WTC11 (cell line): Measurements from ENCODE around the gene TCP11. TPM values are rescaled to one million over a fixed set of nuclear protein-coding genes. Genes with fewer than 3 reads are reported as not detected.

Experiments
- ATAC-seq: fragments of 200-7000 bp; cut with Tn5 transposase; 2 replicates; pipeline ENCODE4 v1.10.0; 2021; ENCODE audit warnings: mild to moderate bottlenecking, moderate library complexity
- CTCF ChIA-PET: fragments of 300-600 bp; sonication (Branson Sonifier 250); formaldehyde crosslinking; loops from one replicate; lab custom pipeline; 2021; ENCODE audit warnings: antibody characterized with exemption; lab: Charles Lee
- POLR2A ChIA-PET: fragments of 350-600 bp; sonication (Branson Sonifier 250); formaldehyde crosslinking; loops from one replicate; lab custom pipeline; 2021; ENCODE audit warnings: antibody characterized with exemption; lab: Charles Lee
- DNase-seq: peaks from one replicate; pipeline ENCODE4 v3.0.0; 2021; ENCODE audit warnings: low spot score
- H3K27ac Mint-ChIP-seq: 2 replicates; pipeline ENCODE4 v1.8.0; 2021; ENCODE audit warnings: mixed read lengths
- H3K27me3 Mint-ChIP-seq: 2 replicates; pipeline ENCODE4 v1.8.0; 2021; ENCODE audit warnings: low read depth, mild to moderate bottlenecking, moderate library complexity, mixed read lengths
- H3K36me3 Mint-ChIP-seq: 2 replicates; pipeline ENCODE4 v1.8.0; 2021; ENCODE audit warnings: mixed read lengths
- H3K4me1 Mint-ChIP-seq: 2 replicates; pipeline ENCODE4 v1.8.0; 2022; ENCODE audit warnings: mixed read lengths
- H3K4me3 Mint-ChIP-seq: 2 replicates; pipeline ENCODE4 v1.8.0; 2021; ENCODE audit warnings: mild to moderate bottlenecking, moderate library complexity, mixed read lengths
- H3K9me3 Mint-ChIP-seq: 2 replicates; pipeline ENCODE4 v1.8.0; 2021; ENCODE audit warnings: mixed read lengths
- CBFB ChIP-seq: sonication (generic); formaldehyde crosslinking; IDR thresholded peaks from 2 replicates; pipeline ENCODE4 v1.8.1; 2022; ENCODE audit warnings: mild to moderate bottlenecking, low read depth, missing genetic modification reagents
- CREB1 ChIP-seq: sonication (generic); formaldehyde crosslinking; IDR thresholded peaks from 2 replicates; pipeline ENCODE4 v1.8.0; 2023; ENCODE audit warnings: mild to moderate bottlenecking, missing genetic modification reagents
- ELF4 ChIP-seq: sonication (generic); formaldehyde crosslinking; IDR thresholded peaks from 2 replicates; pipeline ENCODE4 v1.8.1; 2022; ENCODE audit warnings: low read depth, mild to moderate bottlenecking, moderate library complexity, missing genetic modification reagents
- ESRRA ChIP-seq: sonication (generic); formaldehyde crosslinking; IDR thresholded peaks from 2 replicates; pipeline ENCODE4 v1.8.1; 2022; ENCODE audit warnings: mild to moderate bottlenecking, missing genetic modification reagents, borderline replicate concordance
- FOXK1 ChIP-seq: sonication (generic); formaldehyde crosslinking; IDR thresholded peaks from 2 replicates; pipeline ENCODE4 v1.8.0; 2022; ENCODE audit warnings: mild to moderate bottlenecking, moderate library complexity, missing genetic modification reagents
- GTF2I ChIP-seq: fragments of 250-450 bp; sonication (Bioruptor Pico); conservative IDR thresholded peaks from 2 replicates; pipeline ENCODE4 v1.4.0; 2021; ENCODE audit warnings: mild to moderate bottlenecking
- HMGA2 ChIP-seq: fragments of 250-450 bp; sonication (Bioruptor Pico); IDR thresholded peaks from 2 replicates; pipeline ENCODE4 v1.4.0; 2021; ENCODE audit warnings: mild to moderate bottlenecking, moderate library complexity
- IRF2 ChIP-seq: sonication (generic); formaldehyde crosslinking; IDR thresholded peaks from 2 replicates; pipeline ENCODE4 v1.8.0; 2022; ENCODE audit warnings: low read depth, missing genetic modification reagents, borderline replicate concordance
- KAT7 ChIP-seq: sonication (generic); formaldehyde crosslinking; IDR thresholded peaks from 2 replicates; pipeline ENCODE4 v1.8.1; 2023; ENCODE audit warnings: missing genetic modification reagents, mild to moderate bottlenecking, borderline replicate concordance
- NFATC4 ChIP-seq: fragments of 250-450 bp; sonication (Bioruptor Pico); IDR thresholded peaks from 2 replicates; pipeline ENCODE4 v1.9.0; 2021; ENCODE audit warnings: mild to moderate bottlenecking
- NFE2L1 ChIP-seq: sonication (generic); formaldehyde crosslinking; IDR thresholded peaks from 2 replicates; pipeline ENCODE4 v1.8.1; 2023; ENCODE audit warnings: missing genetic modification reagents
- NFYB ChIP-seq: sonication (generic); formaldehyde crosslinking; conservative IDR thresholded peaks from 2 replicates; pipeline ENCODE4 v1.8.0; 2022; ENCODE audit warnings: low read depth, missing genetic modification reagents
- NR2C2 ChIP-seq: sonication (generic); formaldehyde crosslinking; IDR thresholded peaks from 2 replicates; pipeline ENCODE4 v1.8.0; 2022; ENCODE audit warnings: mild to moderate bottlenecking, missing genetic modification reagents
- OVOL2 ChIP-seq: fragments of 250-450 bp; sonication (Bioruptor Pico); IDR thresholded peaks from 2 replicates; pipeline ENCODE4 v1.9.0; 2021; ENCODE audit warnings: mild to moderate bottlenecking, borderline replicate concordance
- RELA ChIP-seq: sonication (generic); formaldehyde crosslinking; IDR thresholded peaks from 2 replicates; pipeline ENCODE4 v1.8.1; 2022; ENCODE audit warnings: missing genetic modification reagents, mild to moderate bottlenecking, borderline replicate concordance
- RORB ChIP-seq: fragments of 250-450 bp; sonication (Bioruptor Pico); IDR thresholded peaks from 2 replicates; pipeline ENCODE4 v1.9.0; 2021; ENCODE audit warnings: mild to moderate bottlenecking
- SMAD4 ChIP-seq: sonication (generic); formaldehyde crosslinking; IDR thresholded peaks from 2 replicates; pipeline ENCODE4 v1.8.0; 2022; ENCODE audit warnings: mild to moderate bottlenecking, missing genetic modification reagents
- TCF7 ChIP-seq: sonication (generic); formaldehyde crosslinking; IDR thresholded peaks from 2 replicates; pipeline ENCODE4 v1.8.0; 2022; ENCODE audit warnings: mild to moderate bottlenecking, low read depth, missing genetic modification reagents, moderate library complexity
- TEAD1 ChIP-seq: sonication (generic); formaldehyde crosslinking; IDR thresholded peaks from 2 replicates; pipeline ENCODE4 v1.8.0; 2022; ENCODE audit warnings: mild to moderate bottlenecking, missing genetic modification reagents
- TEAD4 ChIP-seq: sonication (generic); formaldehyde crosslinking; IDR thresholded peaks from 2 replicates; pipeline ENCODE4 v1.8.0; 2022; ENCODE audit warnings: mild to moderate bottlenecking, missing genetic modification reagents
- ZNF121 ChIP-seq: sonication (generic); formaldehyde crosslinking; IDR thresholded peaks from 2 replicates; pipeline ENCODE4 v1.8.0; 2023; ENCODE audit warnings: missing genetic modification reagents
- ZNF263 ChIP-seq: sonication (generic); formaldehyde crosslinking; IDR thresholded peaks from 2 replicates; pipeline ENCODE4 v1.8.1; 2022; ENCODE audit warnings: low read depth, mild to moderate bottlenecking, moderate library complexity, missing genetic modification reagents
- ZNF317 ChIP-seq: sonication (generic); formaldehyde crosslinking; IDR thresholded peaks from 2 replicates; pipeline ENCODE4 v1.8.1; 2023; ENCODE audit warnings: low read depth, mild to moderate bottlenecking, moderate library complexity, missing genetic modification reagents, borderline replicate concordance
- ZNF671 ChIP-seq: fragments of 250-450 bp; sonication (Bioruptor Pico); IDR thresholded peaks from 2 replicates; pipeline ENCODE4 v1.8.0; 2021; ENCODE audit warnings: mild to moderate bottlenecking
- total RNA-seq: library from RNA; stranded (reverse); gene quantifications from 3 replicates; pipeline ENCODE4 v1.2.3, GENCODE V29; 2021
- TF ChIP-seq, protein P1 (sequence below): fragments of 250-450 bp; sonication (Bioruptor Pico); IDR thresholded peaks from 2 replicates; pipeline ENCODE4 v1.9.0; 2021; ENCODE audit warnings: mild to moderate bottlenecking
- TF ChIP-seq, protein P2 (sequence below): fragments of 250-450 bp; sonication (Bioruptor Pico); IDR thresholded peaks from 2 replicates; pipeline ENCODE4 v2.1.2; 2022; ENCODE audit warnings: mild to moderate bottlenecking, moderate library complexity
- TF ChIP-seq, protein P3 (sequence below): fragments of 250-450 bp; sonication (Bioruptor Pico); IDR thresholded peaks from 2 replicates; pipeline ENCODE4 v1.8.0; 2021; ENCODE audit warnings: mild to moderate bottlenecking
- TF ChIP-seq, protein P4 (sequence below): sonication (generic); formaldehyde crosslinking; IDR thresholded peaks from 2 replicates; pipeline ENCODE4 v1.8.1; 2022; ENCODE audit warnings: mild to moderate bottlenecking, missing genetic modification reagents, moderate library complexity, borderline replicate concordance
- TF ChIP-seq, protein P5 (sequence below): sonication (generic); formaldehyde crosslinking; IDR thresholded peaks from 2 replicates; pipeline ENCODE4 v1.8.1; 2023; ENCODE audit warnings: mild to moderate bottlenecking, missing genetic modification reagents, moderate library complexity
- TF ChIP-seq, protein P6 (sequence below): sonication (generic); formaldehyde crosslinking; IDR thresholded peaks from 2 replicates; pipeline ENCODE4 v1.8.1; 2022; ENCODE audit warnings: low read depth, missing genetic modification reagents, borderline replicate concordance

TCP11 gene
- total RNA-seq, 1 experiment from 2014 or later, result not detected

DNA sequence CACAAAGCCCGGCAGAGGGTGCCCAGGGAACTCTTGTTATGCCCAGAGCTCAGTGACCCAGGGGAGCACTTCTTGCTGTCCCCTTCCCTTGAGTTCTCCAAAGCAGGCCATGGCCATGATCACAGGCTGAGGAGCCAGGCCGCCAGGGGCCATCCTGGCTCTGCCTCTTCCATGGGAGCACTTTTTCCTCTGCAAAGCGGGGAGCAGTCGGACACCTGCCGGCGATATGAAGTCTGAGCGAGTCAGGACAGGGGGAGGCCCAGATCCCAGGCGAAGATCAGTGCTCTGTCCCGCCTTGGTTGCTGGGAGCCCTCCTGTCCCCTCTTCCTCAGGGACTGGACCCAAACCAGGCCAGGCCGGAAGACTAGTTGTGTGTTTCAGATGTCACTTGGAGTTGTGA is 67.9 kb downstream of the TCP11 start:
- DNase-seq (no peak), ATAC-seq (no peak)
- peak overlapping the region; percentile 74 for H3K27ac Mint-ChIP-seq
- CTCF ChIA-PET, result no interaction called here
- no peaks in the 10 kb centered on the region for H3K27me3 Mint-ChIP-seq
- TF ChIP-seq CREB1 (CRISPR knock-in tag), result no peak
- TF ChIP-seq TEAD4 (CRISPR knock-in tag), result no peak
- TF ChIP-seq, protein P1, sequence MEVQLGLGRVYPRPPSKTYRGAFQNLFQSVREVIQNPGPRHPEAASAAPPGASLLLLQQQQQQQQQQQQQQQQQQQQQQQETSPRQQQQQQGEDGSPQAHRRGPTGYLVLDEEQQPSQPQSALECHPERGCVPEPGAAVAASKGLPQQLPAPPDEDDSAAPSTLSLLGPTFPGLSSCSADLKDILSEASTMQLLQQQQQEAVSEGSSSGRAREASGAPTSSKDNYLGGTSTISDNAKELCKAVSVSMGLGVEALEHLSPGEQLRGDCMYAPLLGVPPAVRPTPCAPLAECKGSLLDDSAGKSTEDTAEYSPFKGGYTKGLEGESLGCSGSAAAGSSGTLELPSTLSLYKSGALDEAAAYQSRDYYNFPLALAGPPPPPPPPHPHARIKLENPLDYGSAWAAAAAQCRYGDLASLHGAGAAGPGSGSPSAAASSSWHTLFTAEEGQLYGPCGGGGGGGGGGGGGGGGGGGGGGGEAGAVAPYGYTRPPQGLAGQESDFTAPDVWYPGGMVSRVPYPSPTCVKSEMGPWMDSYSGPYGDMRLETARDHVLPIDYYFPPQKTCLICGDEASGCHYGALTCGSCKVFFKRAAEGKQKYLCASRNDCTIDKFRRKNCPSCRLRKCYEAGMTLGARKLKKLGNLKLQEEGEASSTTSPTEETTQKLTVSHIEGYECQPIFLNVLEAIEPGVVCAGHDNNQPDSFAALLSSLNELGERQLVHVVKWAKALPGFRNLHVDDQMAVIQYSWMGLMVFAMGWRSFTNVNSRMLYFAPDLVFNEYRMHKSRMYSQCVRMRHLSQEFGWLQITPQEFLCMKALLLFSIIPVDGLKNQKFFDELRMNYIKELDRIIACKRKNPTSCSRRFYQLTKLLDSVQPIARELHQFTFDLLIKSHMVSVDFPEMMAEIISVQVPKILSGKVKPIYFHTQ, result no peak
- TF ChIP-seq IRF2 (CRISPR knock-in tag), result no peak
- TF ChIP-seq ZNF121 (CRISPR knock-in tag), result no peak
- TF ChIP-seq, protein P2, sequence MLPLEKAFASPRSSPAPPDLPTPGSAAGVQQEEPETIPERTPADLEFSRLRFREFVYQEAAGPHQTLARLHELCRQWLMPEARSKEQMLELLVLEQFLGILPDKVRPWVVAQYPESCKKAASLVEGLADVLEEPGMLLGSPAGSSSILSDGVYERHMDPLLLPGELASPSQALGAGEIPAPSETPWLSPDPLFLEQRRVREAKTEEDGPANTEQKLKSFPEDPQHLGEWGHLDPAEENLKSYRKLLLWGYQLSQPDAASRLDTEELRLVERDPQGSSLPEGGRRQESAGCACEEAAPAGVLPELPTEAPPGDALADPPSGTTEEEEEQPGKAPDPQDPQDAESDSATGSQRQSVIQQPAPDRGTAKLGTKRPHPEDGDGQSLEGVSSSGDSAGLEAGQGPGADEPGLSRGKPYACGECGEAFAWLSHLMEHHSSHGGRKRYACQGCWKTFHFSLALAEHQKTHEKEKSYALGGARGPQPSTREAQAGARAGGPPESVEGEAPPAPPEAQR (CRISPR knock-in tag), result no peak
- no peak for TF ChIP-seq ZNF671 (CRISPR knock-in tag)
- TF ChIP-seq RELA (CRISPR knock-in tag), result no peak
- no peak for TF ChIP-seq NFE2L1 (CRISPR knock-in tag)
- no peak for TF ChIP-seq ELF4 (CRISPR knock-in tag)
- no peak for TF ChIP-seq KAT7
- no peak for TF ChIP-seq CBFB
- TF ChIP-seq FOXK1, result no peak
- no peak for TF ChIP-seq HMGA2 (CRISPR knock-in tag)
- TF ChIP-seq, protein P3, sequence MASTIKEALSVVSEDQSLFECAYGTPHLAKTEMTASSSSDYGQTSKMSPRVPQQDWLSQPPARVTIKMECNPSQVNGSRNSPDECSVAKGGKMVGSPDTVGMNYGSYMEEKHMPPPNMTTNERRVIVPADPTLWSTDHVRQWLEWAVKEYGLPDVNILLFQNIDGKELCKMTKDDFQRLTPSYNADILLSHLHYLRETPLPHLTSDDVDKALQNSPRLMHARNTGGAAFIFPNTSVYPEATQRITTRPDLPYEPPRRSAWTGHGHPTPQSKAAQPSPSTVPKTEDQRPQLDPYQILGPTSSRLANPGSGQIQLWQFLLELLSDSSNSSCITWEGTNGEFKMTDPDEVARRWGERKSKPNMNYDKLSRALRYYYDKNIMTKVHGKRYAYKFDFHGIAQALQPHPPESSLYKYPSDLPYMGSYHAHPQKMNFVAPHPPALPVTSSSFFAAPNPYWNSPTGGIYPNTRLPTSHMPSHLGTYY (CRISPR knock-in tag), result no peak
- peaks cover 33% of the 10 kb centered on the region for H3K4me1 Mint-ChIP-seq
- H3K9me3 Mint-ChIP-seq, result no peaks in the 10 kb centered on the region
- peaks cover 4% of the 10 kb centered on the region; the same call in 1 of the 2 replicates for H3K36me3 Mint-ChIP-seq
- H3K4me3 Mint-ChIP-seq, result no peak overlapping the region
- POLR2A ChIA-PET, result no interaction called here

DNA sequence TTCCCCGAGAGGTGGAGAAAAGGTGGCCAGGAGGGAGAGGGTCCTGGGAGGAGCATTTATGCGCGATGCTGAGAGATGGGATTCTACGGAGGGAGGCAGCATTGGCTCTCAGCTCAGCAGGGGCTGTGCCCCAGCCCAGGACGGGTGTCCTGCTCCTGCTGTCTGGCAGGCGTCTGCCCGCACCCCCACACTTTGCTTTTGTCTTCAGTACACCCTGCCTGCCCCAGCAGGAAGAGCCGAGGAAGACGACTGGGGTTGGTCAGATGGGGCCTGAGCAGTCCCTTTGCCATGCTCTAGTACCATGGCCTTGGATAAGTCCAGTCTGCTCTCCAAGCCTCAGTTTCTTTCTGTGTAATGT is 68.5 kb downstream of the TCP11 start:
- DNase-seq (no peak), ATAC-seq (no peak)
- ChIA-PET POLR2A (no interaction called here), CTCF (interaction anchor here (0.5 kb wide), 1 partner anchor 488 kb away, joined by 3 read pairs; no protein-coding TSS in a partner anchor)
- H3K9me3 Mint-ChIP-seq, result no peaks in the 10 kb centered on the region
- H3K4me3 Mint-ChIP-seq, result no peak overlapping the region
- peak overlapping the region; percentile 74 for H3K27ac Mint-ChIP-seq
- H3K27me3 Mint-ChIP-seq, result no peaks in the 10 kb centered on the region
- peaks cover 4% of the 10 kb centered on the region; the same call in 1 of the 2 replicates for H3K36me3 Mint-ChIP-seq
- peaks cover 37% of the 10 kb centered on the region for H3K4me1 Mint-ChIP-seq
- TF ChIP-seq ZNF263 (CRISPR knock-in tag) (no peak), NFATC4 (CRISPR knock-in tag) (no peak), SMAD4 (CRISPR knock-in tag) (no peak), ZNF671 (CRISPR knock-in tag) (no peak), ZNF317 (CRISPR knock-in tag) (no peak), GTF2I (CRISPR knock-in tag) (no peak), NR2C2 (CRISPR knock-in tag) (no peak), OVOL2 (CRISPR knock-in tag) (no peak), ESRRA (CRISPR knock-in tag) (no peak), RORB (CRISPR knock-in tag) (no peak), ELF4 (CRISPR knock-in tag) (no peak), TCF7 (CRISPR knock-in tag) (no peak), NFYB (no peak), TEAD1 (CRISPR knock-in tag) (no peak)
- TF ChIP-seq, protein P4, sequence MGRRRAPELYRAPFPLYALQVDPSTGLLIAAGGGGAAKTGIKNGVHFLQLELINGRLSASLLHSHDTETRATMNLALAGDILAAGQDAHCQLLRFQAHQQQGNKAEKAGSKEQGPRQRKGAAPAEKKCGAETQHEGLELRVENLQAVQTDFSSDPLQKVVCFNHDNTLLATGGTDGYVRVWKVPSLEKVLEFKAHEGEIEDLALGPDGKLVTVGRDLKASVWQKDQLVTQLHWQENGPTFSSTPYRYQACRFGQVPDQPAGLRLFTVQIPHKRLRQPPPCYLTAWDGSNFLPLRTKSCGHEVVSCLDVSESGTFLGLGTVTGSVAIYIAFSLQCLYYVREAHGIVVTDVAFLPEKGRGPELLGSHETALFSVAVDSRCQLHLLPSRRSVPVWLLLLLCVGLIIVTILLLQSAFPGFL (CRISPR knock-in tag), result no peak
- TF ChIP-seq, protein P5, sequence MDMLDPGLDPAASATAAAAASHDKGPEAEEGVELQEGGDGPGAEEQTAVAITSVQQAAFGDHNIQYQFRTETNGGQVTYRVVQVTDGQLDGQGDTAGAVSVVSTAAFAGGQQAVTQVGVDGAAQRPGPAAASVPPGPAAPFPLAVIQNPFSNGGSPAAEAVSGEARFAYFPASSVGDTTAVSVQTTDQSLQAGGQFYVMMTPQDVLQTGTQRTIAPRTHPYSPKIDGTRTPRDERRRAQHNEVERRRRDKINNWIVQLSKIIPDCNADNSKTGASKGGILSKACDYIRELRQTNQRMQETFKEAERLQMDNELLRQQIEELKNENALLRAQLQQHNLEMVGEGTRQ, result no peak
- TF ChIP-seq, protein P6, sequence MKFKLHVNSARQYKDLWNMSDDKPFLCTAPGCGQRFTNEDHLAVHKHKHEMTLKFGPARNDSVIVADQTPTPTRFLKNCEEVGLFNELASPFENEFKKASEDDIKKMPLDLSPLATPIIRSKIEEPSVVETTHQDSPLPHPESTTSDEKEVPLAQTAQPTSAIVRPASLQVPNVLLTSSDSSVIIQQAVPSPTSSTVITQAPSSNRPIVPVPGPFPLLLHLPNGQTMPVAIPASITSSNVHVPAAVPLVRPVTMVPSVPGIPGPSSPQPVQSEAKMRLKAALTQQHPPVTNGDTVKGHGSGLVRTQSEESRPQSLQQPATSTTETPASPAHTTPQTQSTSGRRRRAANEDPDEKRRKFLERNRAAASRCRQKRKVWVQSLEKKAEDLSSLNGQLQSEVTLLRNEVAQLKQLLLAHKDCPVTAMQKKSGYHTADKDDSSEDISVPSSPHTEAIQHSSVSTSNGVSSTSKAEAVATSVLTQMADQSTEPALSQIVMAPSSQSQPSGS (CRISPR knock-in tag), result no peak
